ENCODE measurements around the gene HTRA1. TPM values are rescaled to one million over a fixed set of nuclear protein-coding genes. Genes with fewer than 3 reads are reported as not detected.

HTRA1 gene
- total and polyA plus RNA-seq, 2 of the 4 experiments (the other 2 are of a cell fraction): 28.5 to 108 TPM

DNA sequence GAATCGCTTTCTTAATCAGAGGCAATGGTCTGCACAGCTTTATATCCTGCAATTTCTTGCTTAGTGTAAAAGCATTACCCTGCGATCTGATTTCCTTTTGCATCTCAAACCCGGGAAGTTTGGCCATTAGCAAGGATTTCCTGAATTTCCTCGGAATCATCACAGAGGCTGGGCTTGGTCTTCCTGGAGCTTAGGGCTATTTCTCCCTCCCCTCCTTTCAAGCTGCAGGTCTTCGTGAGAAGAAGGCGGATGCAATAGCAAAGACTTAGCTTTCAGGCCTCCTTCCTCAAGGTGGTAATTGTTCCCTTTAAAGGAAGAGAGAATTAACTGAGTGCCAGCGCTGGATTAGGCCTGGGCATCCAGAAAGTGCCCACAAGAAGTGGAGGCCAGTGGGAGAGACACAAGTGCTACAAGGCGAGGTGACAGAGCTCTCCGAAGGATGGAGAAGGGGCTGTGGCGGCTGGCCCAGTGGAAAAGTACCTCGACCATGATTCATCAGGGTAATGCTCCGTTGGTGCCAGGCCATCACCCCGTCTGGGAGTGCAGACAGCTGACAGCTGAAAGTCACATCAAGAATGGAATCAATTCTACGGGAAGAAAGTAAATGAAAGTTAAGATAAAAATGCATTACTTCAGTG lies 10.9 kb upstream of the HTRA1 start:
- no peak overlapping the region for H3K9ac ChIP-seq (ENCODE audit: low read depth, low read length)
- WGBS, 2 experiments (ENCODE audit: extremely low coverage in 2 of 2, insufficient read length in 1 of 2): 73% methylated on average over 5 of the region's 14 CpGs; no CpG with 5 or more reads in 1 of the 2 experiments

More for the DNA sequence above, 10.9 kb upstream of the HTRA1 start:
- dilution Hi-C loops (cut with HindIII; ENCODE audit: low sequenced_read_pairs, unreplicated experiment): no loop called here
- Histone ChIP-seq H3K4me2 (ENCODE audit: low read depth, low read length) (no peak overlapping the region), H2BK120ac (ENCODE audit: low read depth, low read length) (no peak overlapping the region), H3K56ac (ENCODE audit: extremely low read depth, insufficient read depth, low read length) (no peak overlapping the region), H2BK20ac (ENCODE audit: low read depth, low read length) (no peak overlapping the region), H3K9me3 (ENCODE audit: control insufficient read depth, insufficient read depth, low read length) (peaks cover 3% of the 10 kb centered on the region), H3K4ac (ENCODE audit: low read depth, low read length) (no peak overlapping the region), H3K27ac (ENCODE audit: insufficient read depth, low read length) (no peak overlapping the region), H3K4me1 (ENCODE audit: control insufficient read depth, insufficient read depth, low read length) (peaks cover 6% of the 10 kb centered on the region), H2AK5ac (ENCODE audit: low read depth, low read length) (no peak overlapping the region), H3K27me3 (ENCODE audit: control insufficient read depth, insufficient read depth, low read length) (no peaks in the 10 kb centered on the region; the same call in none of the 2 replicates), H3K4me3 (ENCODE audit: insufficient read depth, low read depth, low read length) (no peak overlapping the region), H4K5ac (ENCODE audit: low read depth, low read length) (no peak overlapping the region), H2AK9ac (replicated peaks; ENCODE audit: low read depth, low read length, poor library complexity) (no peak overlapping the region), H3K36me3 (ENCODE audit: control insufficient read depth, insufficient read depth, low read length) (no peaks in the 10 kb centered on the region), H3K79me1 (ENCODE audit: low read depth in 1 of 2, low read length in 2 of 2) (no peaks in the 10 kb centered on the region), H3K18ac (ENCODE audit: low read depth, low read length) (no peak overlapping the region), H4K8ac (ENCODE audit: low read depth in 2 of 2, low read length in 2 of 2) (no peak overlapping the region), H4K20me1 (ENCODE audit: insufficient read depth, low read length) (no peaks in the 10 kb centered on the region), H4K91ac (ENCODE audit: insufficient read depth, low read depth, low read length) (no peak overlapping the region; the same call in 1 of the 2 replicates), H2AFZ (replicated peaks; ENCODE audit: low read length, poor library complexity) (no peak overlapping the region), H2BK15ac (ENCODE audit: low read depth, low read length) (no peak overlapping the region), H3K23ac (ENCODE audit: low read depth, low read length) (no peak overlapping the region), H2BK5ac (ENCODE audit: low read depth, low read length, poor library complexity, severe bottlenecking) (no peak overlapping the region), H3K14ac (replicated peaks; ENCODE audit: low read depth, low read length) (no peak overlapping the region), H3K9me1 (ENCODE audit: insufficient read depth, low read length) (peaks cover 4% of the 10 kb centered on the region; the same call in 1 of the 2 replicates)
- ATAC-seq (ENCODE audit: low read depth): no peak
- DNase-seq: no peak
- ChIA-PET CTCF (interaction anchor here (1.1 kb wide), 1 partner anchor 16 kb away, joined by 3 read pairs; no protein-coding TSS in a partner anchor), POLR2A (ENCODE audit: unreplicated experiment) (no interaction called here)
- no TSS peak for BruUV-seq (replicated peaks)
- intact Hi-C loops (cut with micrococcal nuclease): no loop called here
- no peak for TF ChIP-seq CHD1 (IDR thresholded peaks at IDR 0.05; ENCODE audit: low read depth, low read length)
- no peak for TF ChIP-seq FOS (IDR thresholded peaks at IDR 0.05; ENCODE audit: low read depth, low read length)
- TF ChIP-seq MXI1 (IDR thresholded peaks at IDR 0.05; ENCODE audit: borderline replicate concordance, low read depth, low read length): no peak
- no peak for TF ChIP-seq POLR2A (IDR thresholded peaks at IDR 0.05; ENCODE audit: low read depth, low read length)
- TF ChIP-seq CEBPB (IDR thresholded peaks at IDR 0.05; ENCODE audit: low read depth, low read length): no peak
- TF ChIP-seq, protein P1, sequence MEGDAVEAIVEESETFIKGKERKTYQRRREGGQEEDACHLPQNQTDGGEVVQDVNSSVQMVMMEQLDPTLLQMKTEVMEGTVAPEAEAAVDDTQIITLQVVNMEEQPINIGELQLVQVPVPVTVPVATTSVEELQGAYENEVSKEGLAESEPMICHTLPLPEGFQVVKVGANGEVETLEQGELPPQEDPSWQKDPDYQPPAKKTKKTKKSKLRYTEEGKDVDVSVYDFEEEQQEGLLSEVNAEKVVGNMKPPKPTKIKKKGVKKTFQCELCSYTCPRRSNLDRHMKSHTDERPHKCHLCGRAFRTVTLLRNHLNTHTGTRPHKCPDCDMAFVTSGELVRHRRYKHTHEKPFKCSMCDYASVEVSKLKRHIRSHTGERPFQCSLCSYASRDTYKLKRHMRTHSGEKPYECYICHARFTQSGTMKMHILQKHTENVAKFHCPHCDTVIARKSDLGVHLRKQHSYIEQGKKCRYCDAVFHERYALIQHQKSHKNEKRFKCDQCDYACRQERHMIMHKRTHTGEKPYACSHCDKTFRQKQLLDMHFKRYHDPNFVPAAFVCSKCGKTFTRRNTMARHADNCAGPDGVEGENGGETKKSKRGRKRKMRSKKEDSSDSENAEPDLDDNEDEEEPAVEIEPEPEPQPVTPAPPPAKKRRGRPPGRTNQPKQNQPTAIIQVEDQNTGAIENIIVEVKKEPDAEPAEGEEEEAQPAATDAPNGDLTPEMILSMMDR (conservative IDR thresholded peaks at IDR 0.05; ENCODE audit: low read depth, low read length): no peak
- TF ChIP-seq RAD21 (IDR thresholded peaks at IDR 0.05; ENCODE audit: low read length): no peak
- TF ChIP-seq BHLHE40 (IDR thresholded peaks at IDR 0.05; ENCODE audit: low read depth, low read length): no peak
- TF ChIP-seq MAZ (IDR thresholded peaks at IDR 0.05; ENCODE audit: borderline replicate concordance, low read depth, low read length): no peak
- no peak for TF ChIP-seq SMC3 (IDR thresholded peaks at IDR 0.05; ENCODE audit: low read depth, low read length)
- no peak for TF ChIP-seq NFE2L2 (IDR thresholded peaks at IDR 0.05; ENCODE audit: low read depth, low read length)
- in situ Hi-C loops (cut with MboI; ENCODE audit: low sequenced_read_pairs): loop anchor here (10.0 kb wide), 1 partner anchor 114 kb away; the partner anchor contains the start of gene DMBT1

Data from IMR-90 (cell line).